GM23338 (cell line): ENCODE results near the gene ARHGEF28. TPM values are rescaled to one million over a fixed set of nuclear protein-coding genes. Genes with fewer than 3 reads are reported as not detected.

ENCODE experiments used
- ATAC-seq: fragments of 200-7000 bp; cut with Tn5 transposase; 3 replicates; pipeline ENCODE4 v1.9.1; 2020
- DNase-seq: peaks from one replicate; pipeline ENCODE4 v3.0.0-alpha.2; 2015; ENCODE audit warnings: low spot score
- H2AFZ ChIP-seq: fragments of 200-600 bp; sonication (generic); 2 replicates; pipeline ENCODE4 v1.8.0; 2016; ENCODE audit warnings: antibody characterized with exemption, mild to moderate bottlenecking, moderate library complexity
- H3F3A ChIP-seq: fragments of 200-600 bp; sonication (generic); replicated peaks from 2 replicates; pipeline ENCODE4 v1.8.0; 2017; ENCODE audit warnings: antibody characterized with exemption, mixed run types, low read depth
- H3K27ac ChIP-seq: fragments of 200-600 bp; sonication (generic); 2 replicates; pipeline ENCODE4 v1.6.1; 2016; ENCODE audit warnings: low read depth
- H3K27me3 ChIP-seq: fragments of 200-600 bp; sonication (generic); 2 replicates; pipeline ENCODE4 v1.8.0; 2016; ENCODE audit warnings: mild to moderate bottlenecking, mixed run types, moderate library complexity; ENCODE audit not compliant: insufficient read depth
- H3K36me3 ChIP-seq: fragments of 200-600 bp; sonication (generic); 2 replicates; pipeline ENCODE4 v1.8.0; 2016; ENCODE audit warnings: mild to moderate bottlenecking; ENCODE audit not compliant: insufficient read depth
- H3K4me1 ChIP-seq: fragments of 200-600 bp; sonication (generic); 2 replicates; pipeline ENCODE4 v1.8.0; 2016; ENCODE audit warnings: mild to moderate bottlenecking, moderate library complexity; ENCODE audit not compliant: insufficient read depth
- H3K4me2 ChIP-seq: fragments of 200-600 bp; sonication (generic); 2 replicates; pipeline ENCODE4 v1.7.1; 2017; ENCODE audit warnings: mixed run types
- H3K4me3 ChIP-seq: fragments of 200-600 bp; sonication (generic); 2 replicates; pipeline ENCODE4 v1.6.1; 2016; ENCODE audit warnings: mixed run types
- H3K79me2 ChIP-seq: fragments of 200-600 bp; sonication (generic); replicated peaks from 2 replicates; pipeline ENCODE4 v1.8.0; 2017; ENCODE audit warnings: mild to moderate bottlenecking; ENCODE audit not compliant: insufficient read depth
- H3K9me2 ChIP-seq: fragments of 200-600 bp; sonication (generic); 2 replicates; pipeline ENCODE4 v1.8.0; 2017; ENCODE audit not compliant: insufficient read depth
- H4K20me1 ChIP-seq: fragments of 200-600 bp; sonication (generic); replicated peaks from 2 replicates; pipeline ENCODE4 v1.8.0; 2017; ENCODE audit warnings: mild to moderate bottlenecking; ENCODE audit not compliant: insufficient read depth
- H3K27ac Mint-ChIP-seq: 2 replicates; pipeline ENCODE4 v1.8.0; 2020; ENCODE audit warnings: inconsistent platforms, mild to moderate bottlenecking, moderate library complexity, mixed read lengths
- H3K27me3 Mint-ChIP-seq: 3 replicates; pipeline ENCODE4 v1.8.0; 2022; ENCODE audit warnings: low read depth, mild to moderate bottlenecking, moderate library complexity, mixed read lengths, inconsistent platforms; ENCODE audit not compliant: insufficient read depth, poor library complexity
- H3K36me3 Mint-ChIP-seq: 3 replicates; pipeline ENCODE4 v1.8.0; 2021; ENCODE audit warnings: low read depth, mild to moderate bottlenecking, inconsistent platforms, moderate library complexity, mixed read lengths
- H3K4me1 Mint-ChIP-seq: 3 replicates; pipeline ENCODE4 v1.8.0; 2020; ENCODE audit warnings: mild to moderate bottlenecking, inconsistent platforms, mixed read lengths
- H3K4me3 Mint-ChIP-seq: 3 replicates; pipeline ENCODE4 v1.8.0; 2021; ENCODE audit warnings: moderate library complexity, mild to moderate bottlenecking, inconsistent platforms, mixed read lengths
- H3K9me3 Mint-ChIP-seq: 3 replicates; pipeline ENCODE4 v1.8.0; 2020; ENCODE audit warnings: moderate library complexity, mild to moderate bottlenecking, inconsistent platforms, mixed read lengths
- CTCF ChIP-seq, 2 experiments: fragments of 200-600 bp in 1 of 2; sonication (generic) in 1 of 2; conservative IDR thresholded peaks; 2 replicates each; pipeline versions ENCODE4 v1.5.1 to v1.6.1; 2016 to 2017; ENCODE audit warnings: antibody characterized with exemption in 2 of 2, low read depth in 2 of 2, mild to moderate bottlenecking in 2 of 2, moderate library complexity in 1 of 2
- ETS1 ChIP-seq: IDR thresholded peaks from 2 replicates; pipeline ENCODE4 v1.6.1; 2016; ENCODE audit warnings: antibody characterized with exemption
- EZH2 ChIP-seq: fragments of 200-600 bp; sonication (generic); IDR thresholded peaks from one replicate; pipeline ENCODE4 v1.8.0; 2017; ENCODE audit warnings: antibody characterized with exemption, mild to moderate bottlenecking, low read depth; ENCODE audit not compliant: unreplicated experiment
- EZH2phosphoT487 ChIP-seq: fragments of 200-600 bp; sonication (generic); IDR thresholded peaks from one replicate; pipeline ENCODE4 v1.8.1; 2018; ENCODE audit warnings: antibody characterized with exemption; ENCODE audit not compliant: unreplicated experiment
- JUNB ChIP-seq: IDR thresholded peaks from one replicate; pipeline ENCODE4 v1.6.1; 2016; ENCODE audit warnings: antibody characterized with exemption; ENCODE audit not compliant: unreplicated experiment
- NANOG ChIP-seq: IDR thresholded peaks from 2 replicates; pipeline ENCODE4 v1.6.1; 2016; ENCODE audit warnings: antibody characterized with exemption, borderline replicate concordance
- POLR2AphosphoS5 ChIP-seq: IDR thresholded peaks from 2 replicates; pipeline ENCODE4 v1.6.1; 2016; ENCODE audit warnings: antibody characterized with exemption, low read depth
- STAT1 ChIP-seq: IDR thresholded peaks from one replicate; pipeline ENCODE4 v1.6.1; 2016; ENCODE audit warnings: antibody characterized with exemption; ENCODE audit not compliant: unreplicated experiment
- ZNF114 ChIP-seq: fragments of 250-450 bp; sonication (Bioruptor Pico); IDR thresholded peaks from 2 replicates; pipeline ENCODE4 v1.5.0; 2020; ENCODE audit warnings: mild to moderate bottlenecking, moderate library complexity
- ZNF462 ChIP-seq: fragments of 250-450 bp; sonication (Bioruptor Pico); IDR thresholded peaks from 2 replicates; pipeline ENCODE4 v1.5.0; 2020; ENCODE audit warnings: mild to moderate bottlenecking, moderate library complexity
- polyA plus RNA-seq: library from polyadenylated mRNA; unstranded; fragments of >200 nt; fragmentation: Nextera tagmentation; extraction: Ambion mirVana; gene quantifications from 2 replicates; pipeline ENCODE4 v1.2.1, GENCODE V29; 2016
- total RNA-seq: library from RNA; depleted of rRNA; stranded (reverse); fragments of >200 nt; shearing (Covaris generic); gene quantifications from 2 replicates; pipeline ENCODE4 v1.2.3, GENCODE V29; 2014

The ARHGEF28 gene
- total and polyA plus RNA-seq, 2 experiments from 2014 or later: 0.39 to 1.0 TPM

- H3K36me3 Mint-ChIP-seq: no peaks in the 10 kb centered on the region
- no peaks in the 10 kb centered on the region for H3K9me3 Mint-ChIP-seq
- H3K36me3 ChIP-seq: no peaks in the 10 kb centered on the region
- no peak overlapping the region for H2AFZ ChIP-seq
- H3K27ac Mint-ChIP-seq: no peak overlapping the region
- H3K9me2 ChIP-seq: no peaks in the 10 kb centered on the region
- no peaks in the 10 kb centered on the region for H3K4me1 ChIP-seq
- no peaks in the 10 kb centered on the region for H3K27me3 Mint-ChIP-seq
- TF ChIP-seq EZH2phosphoT487: no peak
- no peak for TF ChIP-seq EZH2
- no peak for TF ChIP-seq POLR2AphosphoS5
- TF ChIP-seq ZNF462 (CRISPR knock-in tag): no peak
- TF ChIP-seq STAT1: no peak
- no peaks in the 10 kb centered on the region for H3F3A ChIP-seq
- no peaks in the 10 kb centered on the region for H4K20me1 ChIP-seq
- H3K4me3 ChIP-seq: no peak overlapping the region
- no peaks in the 10 kb centered on the region for H3K27me3 ChIP-seq
- H3K4me3 Mint-ChIP-seq: no peak overlapping the region
- DNase-seq: no peak
- H3K4me1 Mint-ChIP-seq: peaks cover 3% of the 10 kb centered on the region
- no peaks in the 10 kb centered on the region for H3K79me2 ChIP-seq
- ATAC-seq: no peak
- no peak overlapping the region for H3K4me2 ChIP-seq
- no peak overlapping the region for H3K27ac ChIP-seq
Observed at GRCh38 chr5:73735032-73735734, 109.2 kb downstream of the ARHGEF28 start.

GRCh38 chr5:73739650-73740049 lies 113.7 kb downstream of the ARHGEF28 start:
- H3F3A ChIP-seq: no peaks in the 10 kb centered on the region
- H3K36me3 ChIP-seq: no peaks in the 10 kb centered on the region
- no peaks in the 10 kb centered on the region; the same call in 2 of the 3 replicates for H3K4me1 Mint-ChIP-seq
- H3K9me2 ChIP-seq: no peaks in the 10 kb centered on the region
- H3K36me3 Mint-ChIP-seq: no peaks in the 10 kb centered on the region
- ATAC-seq: no peak
- no peak overlapping the region for H3K4me2 ChIP-seq
- H3K9me3 Mint-ChIP-seq: no peaks in the 10 kb centered on the region
- no peak overlapping the region for H3K4me3 ChIP-seq
- no peak for DNase-seq
- H3K27me3 ChIP-seq: no peaks in the 10 kb centered on the region
- peaks cover 2% of the 10 kb centered on the region for H3K27me3 Mint-ChIP-seq
- H3K27ac Mint-ChIP-seq: no peak overlapping the region
- H2AFZ ChIP-seq: no peak overlapping the region
- no peaks in the 10 kb centered on the region for H3K79me2 ChIP-seq
- H3K27ac ChIP-seq: no peak overlapping the region
- no peaks in the 10 kb centered on the region for H4K20me1 ChIP-seq
- no peak overlapping the region for H3K4me3 Mint-ChIP-seq
- no peaks in the 10 kb centered on the region for H3K4me1 ChIP-seq
- TF ChIP-seq NANOG (no peak), CTCF (conservative IDR thresholded peaks at IDR 0.05; ENCODE audit: low read depth in 2 of 2) (no peak), EZH2phosphoT487 (no peak), EZH2 (no peak), ETS1 (no peak), STAT1 (no peak), JUNB (no peak), POLR2AphosphoS5 (no peak), ZNF114 (CRISPR knock-in tag) (no peak)
